Measurements from ENCODE around the gene ANKIB1. TPM values are rescaled to one million over a fixed set of nuclear protein-coding genes. Genes with fewer than 3 reads are reported as not detected.
"Not testable (repeated sequence)": the region's sequence is repeated elsewhere in the genome, so short reads cannot be mapped to it uniquely, and the experiment has no call there.

ANKIB1 gene
- total RNA-seq, 1 donor from 2014 or later: 31.3 TPM

- Histone ChIP-seq H3K9me3 (ENCODE audit: control insufficient read depth in 3 of 3, low read length in 3 of 3) (no peaks in the 10 kb centered on the region), H3K4me1 (ENCODE audit: control insufficient read depth in 3 of 3, insufficient read depth in 3 of 3, low read length in 3 of 3) (no peaks in the 10 kb centered on the region), H3K9ac (ENCODE audit: low read depth in 1 of 3, low read length in 3 of 3) (no peak overlapping the region), H3K36me3 (ENCODE audit: control insufficient read depth in 3 of 3, insufficient read depth in 3 of 3, low read length in 3 of 3) (peaks cover 0 to 4% (median 3%) of the 10 kb centered on the region in 3 donors), H3K4me3 (ENCODE audit: low read length in 3 of 3) (no peak overlapping the region), H3K27me3 (ENCODE audit: control insufficient read depth in 3 of 3, insufficient read depth in 3 of 3, low read length in 3 of 3) (no peaks in the 10 kb centered on the region), H3K27ac (ENCODE audit: low read depth, low read length) (no peak overlapping the region)
Measured at GRCh38 chr7:92340016-92340415, 94.2 kb downstream of the ANKIB1 start.

GRCh38 chr7:92343714-92344113, 97.9 kb downstream of the ANKIB1 start:
- peaks cover 0 to 12% (median 10%) of the 10 kb centered on the region in 3 donors for H3K36me3 ChIP-seq (ENCODE audit: control insufficient read depth in 3 of 3, insufficient read depth in 3 of 3, low read length in 3 of 3)
- H3K4me1 ChIP-seq (ENCODE audit: control insufficient read depth in 3 of 3, insufficient read depth in 3 of 3, low read length in 3 of 3): no peaks in the 10 kb centered on the region
- no peak overlapping the region for H3K4me3 ChIP-seq (ENCODE audit: low read length in 3 of 3)
- H3K27me3 ChIP-seq (ENCODE audit: control insufficient read depth in 3 of 3, insufficient read depth in 3 of 3, low read length in 3 of 3): no peaks in the 10 kb centered on the region
- H3K27ac ChIP-seq (ENCODE audit: low read depth, low read length): no peak overlapping the region
- no peaks in the 10 kb centered on the region for H3K9me3 ChIP-seq (ENCODE audit: control insufficient read depth in 3 of 3, low read length in 3 of 3)
- no peak overlapping the region for H3K9ac ChIP-seq (ENCODE audit: low read depth in 1 of 3, low read length in 3 of 3)

- Histone ChIP-seq H3K4me3 (ENCODE audit: low read length in 3 of 3) (no peak overlapping the region), H3K27me3 (ENCODE audit: control insufficient read depth in 3 of 3, insufficient read depth in 3 of 3, low read length in 3 of 3) (no peaks in the 10 kb centered on the region), H3K36me3 (ENCODE audit: control insufficient read depth in 3 of 3, insufficient read depth in 3 of 3, low read length in 3 of 3) (peaks cover 5 to 19% (median 19%) of the 10 kb centered on the region in 3 donors), H3K4me1 (ENCODE audit: control insufficient read depth in 3 of 3, insufficient read depth in 3 of 3, low read length in 3 of 3) (no peaks in the 10 kb centered on the region), H3K9ac (ENCODE audit: low read depth in 1 of 3, low read length in 3 of 3) (no peak overlapping the region), H3K9me3 (ENCODE audit: control insufficient read depth in 3 of 3, low read length in 3 of 3) (no peaks in the 10 kb centered on the region), H3K27ac (ENCODE audit: low read depth, low read length) (no peak overlapping the region)
Measured at GRCh38 chr7:92352009-92352408, 106.2 kb downstream of the ANKIB1 start.

GRCh38 chr7:92354214-92354613, 108.4 kb downstream of the ANKIB1 start:
- Histone ChIP-seq H3K9ac (ENCODE audit: low read depth in 1 of 3, low read length in 3 of 3) (no peak overlapping the region), H3K9me3 (ENCODE audit: control insufficient read depth in 3 of 3, low read length in 3 of 3) (no peaks in the 10 kb centered on the region), H3K4me3 (ENCODE audit: low read length in 3 of 3) (no peak overlapping the region), H3K27me3 (ENCODE audit: control insufficient read depth in 3 of 3, insufficient read depth in 3 of 3, low read length in 3 of 3) (no peaks in the 10 kb centered on the region), H3K36me3 (ENCODE audit: control insufficient read depth in 3 of 3, insufficient read depth in 3 of 3, low read length in 3 of 3) (peaks cover 5 to 15% (median 15%) of the 10 kb centered on the region in 3 donors), H3K4me1 (ENCODE audit: control insufficient read depth in 3 of 3, insufficient read depth in 3 of 3, low read length in 3 of 3) (no peaks in the 10 kb centered on the region), H3K27ac (ENCODE audit: low read depth, low read length) (no peak overlapping the region)

- Histone ChIP-seq H3K9me3 (ENCODE audit: control insufficient read depth in 3 of 3, low read length in 3 of 3) (no peaks in the 10 kb centered on the region), H3K4me1 (ENCODE audit: control insufficient read depth in 3 of 3, insufficient read depth in 3 of 3, low read length in 3 of 3) (no peaks in the 10 kb centered on the region), H3K9ac (ENCODE audit: low read depth in 1 of 3, low read length in 3 of 3) (no peak overlapping the region), H3K36me3 (ENCODE audit: control insufficient read depth in 3 of 3, insufficient read depth in 3 of 3, low read length in 3 of 3) (peaks cover 2 to 18% (median 15%) of the 10 kb centered on the region in 3 donors), H3K4me3 (ENCODE audit: low read length in 3 of 3) (no peak overlapping the region), H3K27me3 (ENCODE audit: control insufficient read depth in 3 of 3, insufficient read depth in 3 of 3, low read length in 3 of 3) (no peaks in the 10 kb centered on the region), H3K27ac (ENCODE audit: low read depth, low read length) (no peak overlapping the region)
Measured at GRCh38 chr7:92356406-92356805, 110.6 kb downstream of the ANKIB1 start.

GRCh38 chr7:92357260-92357659, 111.5 kb downstream of the ANKIB1 start:
- Histone ChIP-seq H3K4me1 (ENCODE audit: control insufficient read depth in 3 of 3, insufficient read depth in 3 of 3, low read length in 3 of 3) (no peaks in the 10 kb centered on the region), H3K27ac (ENCODE audit: low read depth, low read length) (no peak overlapping the region), H3K27me3 (ENCODE audit: control insufficient read depth in 3 of 3, insufficient read depth in 3 of 3, low read length in 3 of 3) (no peaks in the 10 kb centered on the region), H3K36me3 (ENCODE audit: control insufficient read depth in 3 of 3, insufficient read depth in 3 of 3, low read length in 3 of 3) (peaks cover 3 to 18% (median 17%) of the 10 kb centered on the region in 3 donors), H3K9me3 (ENCODE audit: control insufficient read depth in 3 of 3, low read length in 3 of 3) (no peaks in the 10 kb centered on the region), H3K4me3 (ENCODE audit: low read length in 3 of 3) (no peak overlapping the region), H3K9ac (ENCODE audit: low read depth in 1 of 3, low read length in 3 of 3) (no peak overlapping the region)

- not testable (repeated sequence) for H3K27ac ChIP-seq (ENCODE audit: low read depth, low read length); H3K4me3 ChIP-seq (ENCODE audit: low read length in 3 of 3); H3K9ac ChIP-seq (ENCODE audit: low read depth in 1 of 3, low read length in 3 of 3); H3K27me3 ChIP-seq (ENCODE audit: control insufficient read depth in 3 of 3, insufficient read depth in 3 of 3, low read length in 3 of 3); H3K4me1 ChIP-seq (ENCODE audit: control insufficient read depth in 3 of 3, insufficient read depth in 3 of 3, low read length in 3 of 3); H3K9me3 ChIP-seq (ENCODE audit: control insufficient read depth in 3 of 3, low read length in 3 of 3)
- H3K36me3 ChIP-seq (ENCODE audit: control insufficient read depth in 3 of 3, insufficient read depth in 3 of 3, low read length in 3 of 3): peaks cover 6 to 13% (median 7%) of the 10 kb centered on the region in 3 donors
Measured at GRCh38 chr7:92359179-92359578, 113.4 kb downstream of the ANKIB1 start.

GRCh38 chr7:92359801-92360200, 114.0 kb downstream of the ANKIB1 start:
- Histone ChIP-seq H3K4me1 (ENCODE audit: control insufficient read depth in 3 of 3, insufficient read depth in 3 of 3, low read length in 3 of 3) (no peaks in the 10 kb centered on the region), H3K4me3 (ENCODE audit: low read length in 3 of 3) (no peak overlapping the region), H3K36me3 (ENCODE audit: control insufficient read depth in 3 of 3, insufficient read depth in 3 of 3, low read length in 3 of 3) (peaks cover 6 to 12% (median 7%) of the 10 kb centered on the region in 3 donors), H3K27ac (ENCODE audit: low read depth, low read length) (no peak overlapping the region), H3K27me3 (ENCODE audit: control insufficient read depth in 3 of 3, insufficient read depth in 3 of 3, low read length in 3 of 3) (no peaks in the 10 kb centered on the region), H3K9ac (ENCODE audit: low read depth in 1 of 3, low read length in 3 of 3) (no peak overlapping the region), H3K9me3 (ENCODE audit: control insufficient read depth in 3 of 3, low read length in 3 of 3) (no peaks in the 10 kb centered on the region)

GRCh38 chr7:92360387-92360786, 114.6 kb downstream of the ANKIB1 start:
- Histone ChIP-seq H3K4me3 (ENCODE audit: low read length in 3 of 3) (no peak overlapping the region), H3K27ac (ENCODE audit: low read depth, low read length) (no peak overlapping the region), H3K4me1 (ENCODE audit: control insufficient read depth in 3 of 3, insufficient read depth in 3 of 3, low read length in 3 of 3) (no peaks in the 10 kb centered on the region), H3K27me3 (ENCODE audit: control insufficient read depth in 3 of 3, insufficient read depth in 3 of 3, low read length in 3 of 3) (no peaks in the 10 kb centered on the region), H3K36me3 (ENCODE audit: control insufficient read depth in 3 of 3, insufficient read depth in 3 of 3, low read length in 3 of 3) (peaks cover 7 to 10% (median 8%) of the 10 kb centered on the region in 3 donors), H3K9ac (ENCODE audit: low read depth in 1 of 3, low read length in 3 of 3) (no peak overlapping the region), H3K9me3 (ENCODE audit: control insufficient read depth in 3 of 3, low read length in 3 of 3) (no peaks in the 10 kb centered on the region)

- Histone ChIP-seq H3K36me3 (ENCODE audit: control insufficient read depth in 3 of 3, insufficient read depth in 3 of 3, low read length in 3 of 3) (peaks cover 7 to 13% (median 10%) of the 10 kb centered on the region in 3 donors), H3K4me1 (ENCODE audit: control insufficient read depth in 3 of 3, insufficient read depth in 3 of 3, low read length in 3 of 3) (no peaks in the 10 kb centered on the region), H3K9me3 (ENCODE audit: control insufficient read depth in 3 of 3, low read length in 3 of 3) (no peaks in the 10 kb centered on the region), H3K9ac (ENCODE audit: low read depth in 1 of 3, low read length in 3 of 3) (no peak overlapping the region), H3K27ac (ENCODE audit: low read depth, low read length) (no peak overlapping the region), H3K27me3 (ENCODE audit: control insufficient read depth in 3 of 3, insufficient read depth in 3 of 3, low read length in 3 of 3) (no peaks in the 10 kb centered on the region), H3K4me3 (ENCODE audit: low read length in 3 of 3) (no peak overlapping the region)
Measured at GRCh38 chr7:92362131-92362530, 116.4 kb downstream of the ANKIB1 start.

- Histone ChIP-seq H3K36me3 (ENCODE audit: control insufficient read depth in 3 of 3, insufficient read depth in 3 of 3, low read length in 3 of 3) (peaks cover 7 to 14% (median 10%) of the 10 kb centered on the region in 3 donors), H3K27ac (ENCODE audit: low read depth, low read length) (no peak overlapping the region), H3K4me3 (ENCODE audit: low read length in 3 of 3) (no peak overlapping the region), H3K9ac (ENCODE audit: low read depth in 1 of 3, low read length in 3 of 3) (no peak overlapping the region), H3K27me3 (ENCODE audit: control insufficient read depth in 3 of 3, insufficient read depth in 3 of 3, low read length in 3 of 3) (no peaks in the 10 kb centered on the region), H3K4me1 (ENCODE audit: control insufficient read depth in 3 of 3, insufficient read depth in 3 of 3, low read length in 3 of 3) (no peaks in the 10 kb centered on the region), H3K9me3 (ENCODE audit: control insufficient read depth in 3 of 3, low read length in 3 of 3) (no peaks in the 10 kb centered on the region)
Measured at GRCh38 chr7:92366730-92367129, 121.0 kb downstream of the ANKIB1 start.

All from skeletal muscle tissue (tissue), 4 donors.